Measurements from ENCODE around the gene PCF11. TPM values are rescaled to one million over a fixed set of nuclear protein-coding genes. Genes with fewer than 3 reads are reported as not detected.

Gene PCF11
- total RNA-seq, 1 donor from 2014 or later, result 46.7 TPM

- no peak for DNase-seq
- TF ChIP-seq, protein P1, sequence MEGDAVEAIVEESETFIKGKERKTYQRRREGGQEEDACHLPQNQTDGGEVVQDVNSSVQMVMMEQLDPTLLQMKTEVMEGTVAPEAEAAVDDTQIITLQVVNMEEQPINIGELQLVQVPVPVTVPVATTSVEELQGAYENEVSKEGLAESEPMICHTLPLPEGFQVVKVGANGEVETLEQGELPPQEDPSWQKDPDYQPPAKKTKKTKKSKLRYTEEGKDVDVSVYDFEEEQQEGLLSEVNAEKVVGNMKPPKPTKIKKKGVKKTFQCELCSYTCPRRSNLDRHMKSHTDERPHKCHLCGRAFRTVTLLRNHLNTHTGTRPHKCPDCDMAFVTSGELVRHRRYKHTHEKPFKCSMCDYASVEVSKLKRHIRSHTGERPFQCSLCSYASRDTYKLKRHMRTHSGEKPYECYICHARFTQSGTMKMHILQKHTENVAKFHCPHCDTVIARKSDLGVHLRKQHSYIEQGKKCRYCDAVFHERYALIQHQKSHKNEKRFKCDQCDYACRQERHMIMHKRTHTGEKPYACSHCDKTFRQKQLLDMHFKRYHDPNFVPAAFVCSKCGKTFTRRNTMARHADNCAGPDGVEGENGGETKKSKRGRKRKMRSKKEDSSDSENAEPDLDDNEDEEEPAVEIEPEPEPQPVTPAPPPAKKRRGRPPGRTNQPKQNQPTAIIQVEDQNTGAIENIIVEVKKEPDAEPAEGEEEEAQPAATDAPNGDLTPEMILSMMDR (IDR thresholded peaks at IDR 0.05; ENCODE audit: partially characterized antibody, unreplicated experiment), result no peak
- Mint-ChIP-seq H3K27me3 (ENCODE audit: unreplicated experiment) (no peaks in the 10 kb centered on the region), H3K9me3 (ENCODE audit: unreplicated experiment) (no peaks in the 10 kb centered on the region), H3K27ac (ENCODE audit: unreplicated experiment) (no peak overlapping the region), H3K4me1 (ENCODE audit: low read depth, unreplicated experiment) (no peaks in the 10 kb centered on the region), H3K36me3 (ENCODE audit: unreplicated experiment) (no peaks in the 10 kb centered on the region), H3K4me3 (ENCODE audit: unreplicated experiment) (no peak overlapping the region)
These were observed 17.6 kb upstream of the PCF11 start for GRCh38 chr11:83139310-83139709.

GRCh38 chr11:83140691-83141455 is 16.1 kb upstream of the PCF11 start:
- Mint-ChIP-seq H3K36me3 (ENCODE audit: unreplicated experiment) (no peaks in the 10 kb centered on the region), H3K27me3 (ENCODE audit: unreplicated experiment) (no peaks in the 10 kb centered on the region), H3K4me1 (ENCODE audit: low read depth, unreplicated experiment) (no peaks in the 10 kb centered on the region), H3K27ac (ENCODE audit: unreplicated experiment) (no peak overlapping the region), H3K4me3 (ENCODE audit: unreplicated experiment) (no peak overlapping the region), H3K9me3 (ENCODE audit: unreplicated experiment) (no peaks in the 10 kb centered on the region)
- DNase-seq, result no peak
- TF ChIP-seq, protein P1 (IDR thresholded peaks at IDR 0.05; ENCODE audit: partially characterized antibody, unreplicated experiment), result no peak

DNA sequence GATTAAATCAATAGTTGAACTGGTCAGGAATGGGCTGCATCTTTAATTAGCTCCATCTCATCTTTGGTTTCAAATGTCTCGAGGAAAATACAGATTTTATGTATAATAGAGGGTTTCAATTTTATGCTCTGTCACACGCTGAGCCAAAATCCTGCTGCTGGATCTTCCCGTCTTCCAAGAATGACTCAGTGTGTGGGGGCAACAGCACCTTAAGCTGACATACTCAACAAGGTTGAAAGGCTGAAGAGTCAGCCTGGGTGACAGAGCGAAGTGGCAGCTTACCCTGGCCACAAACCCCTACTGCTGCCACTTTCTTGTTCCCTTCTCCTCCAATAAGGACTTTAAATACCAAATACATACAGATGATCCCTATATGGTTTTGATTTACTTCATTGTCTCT is 9.0 kb upstream of the PCF11 start:
- Mint-ChIP-seq H3K9me3 (ENCODE audit: unreplicated experiment) (no peaks in the 10 kb centered on the region), H3K36me3 (ENCODE audit: unreplicated experiment) (no peaks in the 10 kb centered on the region), H3K27ac (ENCODE audit: unreplicated experiment) (no peak overlapping the region), H3K27me3 (ENCODE audit: unreplicated experiment) (no peaks in the 10 kb centered on the region), H3K4me3 (ENCODE audit: unreplicated experiment) (no peak overlapping the region), H3K4me1 (ENCODE audit: low read depth, unreplicated experiment) (no peaks in the 10 kb centered on the region)
- no peak for DNase-seq
- TF ChIP-seq, protein P1 (IDR thresholded peaks at IDR 0.05; ENCODE audit: partially characterized antibody, unreplicated experiment), result no peak

DNA sequence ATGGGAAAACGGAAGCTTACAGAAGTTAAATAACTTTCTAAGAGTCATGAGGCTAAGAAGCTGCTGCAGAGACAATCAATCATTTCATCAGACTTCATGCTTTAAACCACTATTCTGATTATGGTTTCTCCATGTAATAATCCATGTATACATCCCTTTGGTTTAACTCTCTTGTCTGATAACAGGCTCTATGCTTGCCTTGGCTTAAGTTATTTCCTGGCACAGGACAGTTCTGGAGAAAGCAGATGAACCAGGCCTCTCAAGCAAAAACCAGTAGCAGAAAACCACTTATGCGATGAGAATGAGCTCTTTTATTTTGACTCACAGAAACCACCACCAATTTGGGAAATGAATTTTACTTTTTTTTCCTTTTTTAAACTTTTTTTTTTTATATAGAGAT is 6.5 kb upstream of the PCF11 start:
- no peaks in the 10 kb centered on the region for H3K36me3 Mint-ChIP-seq (ENCODE audit: unreplicated experiment)
- no peaks in the 10 kb centered on the region for H3K4me1 Mint-ChIP-seq (ENCODE audit: low read depth, unreplicated experiment)
- DNase-seq, result no peak
- H3K27ac Mint-ChIP-seq (ENCODE audit: unreplicated experiment), result no peak overlapping the region
- no peaks in the 10 kb centered on the region for H3K27me3 Mint-ChIP-seq (ENCODE audit: unreplicated experiment)
- no peak overlapping the region for H3K4me3 Mint-ChIP-seq (ENCODE audit: unreplicated experiment)
- H3K9me3 Mint-ChIP-seq (ENCODE audit: unreplicated experiment), result no peaks in the 10 kb centered on the region
- TF ChIP-seq, protein P1 (IDR thresholded peaks at IDR 0.05; ENCODE audit: partially characterized antibody, unreplicated experiment), result no peak

GRCh38 chr11:83151274-83151977 is 5.5 kb upstream of the PCF11 start:
- Mint-ChIP-seq H3K9me3 (ENCODE audit: unreplicated experiment) (no peaks in the 10 kb centered on the region), H3K27me3 (ENCODE audit: unreplicated experiment) (peaks cover 2% of the 10 kb centered on the region), H3K4me1 (ENCODE audit: low read depth, unreplicated experiment) (no peaks in the 10 kb centered on the region), H3K4me3 (ENCODE audit: unreplicated experiment) (no peak overlapping the region), H3K36me3 (ENCODE audit: unreplicated experiment) (no peaks in the 10 kb centered on the region), H3K27ac (ENCODE audit: unreplicated experiment) (no peak overlapping the region)
- TF ChIP-seq, protein P1 (IDR thresholded peaks at IDR 0.05; ENCODE audit: partially characterized antibody, unreplicated experiment), result no peak
- no peak for DNase-seq
